RWPE2 (cell line): Measurements from ENCODE around the gene MYO3B.

ENCODE experiments used
- ATAC-seq: fragments of 200-7000 bp; cut with Tn5 transposase; 3 replicates; pipeline ENCODE4 v1.9.1; 2021; ENCODE audit warnings: low read depth
- DNase-seq: peaks from one replicate; pipeline ENCODE4 v3.0.0-alpha.2; 2020; ENCODE audit warnings: low spot score
- H3K27ac ChIP-seq: fragments of 450-650 bp; 2 replicates; pipeline ENCODE4 v1.5.1; 2017; ENCODE audit warnings: mild to moderate bottlenecking; ENCODE audit not compliant: poor library complexity, severe bottlenecking
- H3K27me3 ChIP-seq: fragments of 250-450 bp; sonication (Bioruptor Pico); 2 replicates; pipeline ENCODE4 v1.5.1; 2021; ENCODE audit warnings: mild to moderate bottlenecking, moderate library complexity; ENCODE audit not compliant: insufficient read depth, poor library complexity, severe bottlenecking
- H3K36me3 ChIP-seq: fragments of 250-450 bp; sonication (Bioruptor Pico); 2 replicates; pipeline ENCODE4 v1.5.1; 2020; ENCODE audit warnings: low read depth, mild to moderate bottlenecking, moderate library complexity
- H3K4me1 ChIP-seq: fragments of 250-450 bp; sonication (Bioruptor Pico); 2 replicates; pipeline ENCODE4 v1.5.1; 2021; ENCODE audit warnings: mild to moderate bottlenecking, moderate library complexity; ENCODE audit not compliant: insufficient read depth, poor library complexity, severe bottlenecking
- H3K4me3 ChIP-seq: fragments of 250-450 bp; sonication (Bioruptor Pico); 2 replicates; pipeline ENCODE4 v1.5.1; 2021; ENCODE audit warnings: mild to moderate bottlenecking, moderate library complexity; ENCODE audit not compliant: severe bottlenecking
- H3K9me3 ChIP-seq: fragments of 250-450 bp; sonication (Bioruptor Pico); 2 replicates; pipeline ENCODE4 v1.5.1; 2021; ENCODE audit warnings: mild to moderate bottlenecking, moderate library complexity; ENCODE audit not compliant: severe bottlenecking
- TF ChIP-seq, protein P1 (sequence below): fragments of 450-650 bp; IDR thresholded peaks from one replicate; pipeline ENCODE4 v1.5.1; 2017; ENCODE audit warnings: mild to moderate bottlenecking, moderate library complexity; ENCODE audit not compliant: poor library complexity, severe bottlenecking

Gene MYO3B

GRCh38 chr2:170375192-170375591 is 197.2 kb downstream of the MYO3B start:
- Histone ChIP-seq H3K9me3 (no peaks in the 10 kb centered on the region), H3K27me3 (no peaks in the 10 kb centered on the region), H3K36me3 (no peaks in the 10 kb centered on the region), H3K4me1 (peaks cover 9% of the 10 kb centered on the region), H3K4me3 (no peak overlapping the region), H3K27ac (peak overlapping the region; percentile 66)
- TF ChIP-seq, protein P1, sequence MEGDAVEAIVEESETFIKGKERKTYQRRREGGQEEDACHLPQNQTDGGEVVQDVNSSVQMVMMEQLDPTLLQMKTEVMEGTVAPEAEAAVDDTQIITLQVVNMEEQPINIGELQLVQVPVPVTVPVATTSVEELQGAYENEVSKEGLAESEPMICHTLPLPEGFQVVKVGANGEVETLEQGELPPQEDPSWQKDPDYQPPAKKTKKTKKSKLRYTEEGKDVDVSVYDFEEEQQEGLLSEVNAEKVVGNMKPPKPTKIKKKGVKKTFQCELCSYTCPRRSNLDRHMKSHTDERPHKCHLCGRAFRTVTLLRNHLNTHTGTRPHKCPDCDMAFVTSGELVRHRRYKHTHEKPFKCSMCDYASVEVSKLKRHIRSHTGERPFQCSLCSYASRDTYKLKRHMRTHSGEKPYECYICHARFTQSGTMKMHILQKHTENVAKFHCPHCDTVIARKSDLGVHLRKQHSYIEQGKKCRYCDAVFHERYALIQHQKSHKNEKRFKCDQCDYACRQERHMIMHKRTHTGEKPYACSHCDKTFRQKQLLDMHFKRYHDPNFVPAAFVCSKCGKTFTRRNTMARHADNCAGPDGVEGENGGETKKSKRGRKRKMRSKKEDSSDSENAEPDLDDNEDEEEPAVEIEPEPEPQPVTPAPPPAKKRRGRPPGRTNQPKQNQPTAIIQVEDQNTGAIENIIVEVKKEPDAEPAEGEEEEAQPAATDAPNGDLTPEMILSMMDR, result no peak
- ATAC-seq (peak; percentile 90), DNase-seq (peak; percentile 46)

DNA sequence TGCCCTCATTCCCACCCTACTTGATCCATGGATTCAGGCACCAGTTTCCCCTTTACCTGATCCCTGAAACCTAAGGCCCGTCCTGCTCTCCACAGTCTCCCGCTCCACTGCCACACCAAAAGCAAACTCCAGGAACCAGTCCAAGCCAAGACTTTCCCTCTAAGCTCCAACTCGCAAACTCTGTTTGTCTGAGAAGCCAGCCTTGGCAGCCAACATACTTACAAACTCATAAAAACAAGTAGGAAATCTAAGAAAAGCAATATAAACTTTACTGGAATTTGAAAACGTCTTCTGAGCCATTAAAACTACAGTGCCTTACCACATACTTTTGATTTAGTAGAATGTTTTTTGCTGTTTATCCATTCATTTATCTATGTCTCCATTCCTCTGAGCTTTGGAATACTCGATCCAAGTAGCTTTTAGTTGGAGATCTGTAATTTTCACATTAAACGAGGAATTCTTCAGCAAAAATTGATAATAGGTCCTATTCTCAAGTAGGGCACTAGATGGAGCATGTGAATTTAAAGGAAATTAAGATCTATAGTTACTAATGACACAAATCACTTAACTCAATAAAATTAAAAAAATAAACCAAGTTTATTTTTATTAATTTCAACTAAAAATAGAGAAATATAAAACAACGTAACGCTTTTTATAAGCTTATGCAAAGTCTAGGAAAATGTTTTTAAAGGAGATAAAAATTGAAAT is 199.7 kb downstream of the MYO3B start:
- Histone ChIP-seq H3K36me3 (no peaks in the 10 kb centered on the region), H3K27me3 (no peaks in the 10 kb centered on the region), H3K4me3 (no peak overlapping the region), H3K4me1 (peaks cover 9% of the 10 kb centered on the region), H3K9me3 (no peaks in the 10 kb centered on the region), H3K27ac (no peak overlapping the region)
- no peak for ATAC-seq
- DNase-seq, result no peak
- TF ChIP-seq, protein P1, result peak; percentile 47

DNA sequence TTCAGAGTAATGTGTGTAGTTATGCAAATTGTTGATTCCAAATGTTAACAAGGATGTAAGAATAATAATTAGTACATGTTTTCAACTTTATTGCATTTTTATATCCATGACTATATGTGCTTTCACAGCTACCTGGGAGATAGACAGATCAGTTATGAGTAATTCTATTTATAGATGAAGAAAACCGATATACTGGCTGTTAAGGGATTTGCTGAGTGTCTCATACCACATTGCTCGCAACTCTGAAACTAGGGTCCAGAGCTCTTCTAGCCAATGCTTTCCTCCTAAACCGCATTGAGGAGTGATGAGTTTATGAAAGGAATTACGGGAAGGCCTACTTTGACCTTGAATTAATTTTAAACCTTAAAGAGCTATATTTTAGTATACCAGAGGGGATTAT is 202.3 kb downstream of the MYO3B start:
- Histone ChIP-seq H3K9me3 (no peaks in the 10 kb centered on the region), H3K4me3 (no peak overlapping the region), H3K27ac (no peak overlapping the region), H3K4me1 (peaks cover 5% of the 10 kb centered on the region), H3K36me3 (no peaks in the 10 kb centered on the region), H3K27me3 (no peaks in the 10 kb centered on the region)
- no peak for DNase-seq
- no peak for ATAC-seq
- TF ChIP-seq, protein P1, result no peak

GRCh38 chr2:170381678-170382077 is 203.7 kb downstream of the MYO3B start:
- no peaks in the 10 kb centered on the region for H3K9me3 ChIP-seq
- ATAC-seq, result no peak
- no peak for DNase-seq
- H3K36me3 ChIP-seq, result no peaks in the 10 kb centered on the region
- TF ChIP-seq, protein P1, result no peak
- H3K4me1 ChIP-seq, result peaks cover 3% of the 10 kb centered on the region
- H3K27ac ChIP-seq, result no peak overlapping the region
- no peaks in the 10 kb centered on the region for H3K27me3 ChIP-seq
- no peak overlapping the region for H3K4me3 ChIP-seq

DNA sequence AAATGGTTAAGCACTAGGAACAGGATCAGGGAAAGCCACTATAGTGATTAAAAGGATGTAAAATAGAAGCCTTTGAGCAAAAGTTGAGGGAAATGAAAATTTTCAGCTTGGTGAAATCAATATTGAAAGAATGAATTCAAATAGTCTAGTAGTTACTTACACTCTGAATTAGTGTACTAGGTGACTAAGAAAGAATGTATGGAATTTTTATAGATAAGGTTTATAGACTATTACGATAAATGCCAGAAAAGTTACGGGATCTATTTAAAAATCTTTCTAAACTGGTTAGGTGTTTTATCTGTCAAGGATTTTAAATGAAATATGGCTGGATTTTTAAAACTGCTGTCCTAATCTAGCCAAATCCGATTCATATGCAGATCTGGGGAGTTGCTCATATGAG is 208.6 kb downstream of the MYO3B start:
- Histone ChIP-seq H3K9me3 (no peaks in the 10 kb centered on the region), H3K27me3 (no peaks in the 10 kb centered on the region), H3K4me3 (no peak overlapping the region), H3K4me1 (peaks cover 3% of the 10 kb centered on the region), H3K36me3 (no peaks in the 10 kb centered on the region), H3K27ac (peak overlapping the region; percentile 29)
- ATAC-seq (peak; percentile 62; the same call in 2 of the 3 replicates), DNase-seq (no peak)
- TF ChIP-seq, protein P1, result no peak
